Fibroblast of skin of right biceps (primary cell): Measurements from ENCODE around the gene RBM15B.
A peak's percentile ranks its signal among the peaks of the same experiment; 100 is the strongest.
"Not testable (repeated sequence)": the region's sequence is repeated elsewhere in the genome, so short reads cannot be mapped to it uniquely, and the experiment has no call there.

ENCODE experiments used
- DNase-seq: peaks from one replicate; pipeline ENCODE4 v3.0.0-alpha.2; 2013

The RBM15B gene

GRCh38 chr3:51379746-51380455 lies 11.2 kb upstream of the RBM15B start:
- no peak for DNase-seq

- no peak for DNase-seq
Observed at GRCh38 chr3:51380601-51381332, 10.3 kb upstream of the RBM15B start.

- DNase-seq, result no peak
Observed at GRCh38 chr3:51381333-51381705, 9.8 kb upstream of the RBM15B start.

- no peak for DNase-seq
Observed at GRCh38 chr3:51382076-51382745, 8.9 kb upstream of the RBM15B start.

- DNase-seq, result no peak
Observed at GRCh38 chr3:51382947-51383578, 8.0 kb upstream of the RBM15B start.

- DNase-seq, result no peak
Observed at GRCh38 chr3:51384055-51384725, 6.9 kb upstream of the RBM15B start.

- DNase-seq, result peak; percentile 98
Observed at GRCh38 chr3:51384726-51385473, 6.2 kb upstream of the RBM15B start, which contains the start of gene MANF. TSS of gene MANF (plus strand) at chr3:51385291. CDS start at chr3:51385343, 52 bp downstream.

- no peak for DNase-seq
Observed at GRCh38 chr3:51385621-51386091, 5.4 kb upstream of the RBM15B start.

GRCh38 chr3:51386159-51386851 lies 4.8 kb upstream of the RBM15B start:
- DNase-seq, result no peak

- DNase-seq, result no peak
Observed at GRCh38 chr3:51386852-51387229, 4.2 kb upstream of the RBM15B start.

GRCh38 chr3:51387281-51387680 lies 3.8 kb upstream of the RBM15B start:
- DNase-seq, result not testable (repeated sequence)

- DNase-seq, result no peak
Observed at GRCh38 chr3:51388286-51389029, 2.6 kb upstream of the RBM15B start.

GRCh38 chr3:51389423-51390183 lies 1.5 kb upstream of the RBM15B start:
- DNase-seq, result peak; percentile 47

- DNase-seq, result no peak
Observed at GRCh38 chr3:51390246-51391074, 625 bp upstream of the RBM15B start.

GRCh38 chr3:51391566-51392354 lies 675 bp downstream of the RBM15B start:
- DNase-seq, result peak; percentile 32

GRCh38 chr3:51392355-51393133 lies 1.5 kb downstream of the RBM15B start:
- no peak for DNase-seq

GRCh38 chr3:51393134-51393495 lies 2.0 kb downstream of the RBM15B start:
- DNase-seq, result no peak
